Right lobe of liver (tissue), 6 donors: ENCODE measurements around the gene RND2. TPM values are rescaled to one million over a fixed set of nuclear protein-coding genes. Genes with fewer than 3 reads are reported as not detected.

Source experiments
- ATAC-seq, 4 donors: fragments of 200-7000 bp; cut with Tn5 transposase; one replicate each; pipeline ENCODE4 v1.9.1; 2020; ENCODE audit warnings: mild to moderate bottlenecking in 4 of 4, moderate library complexity in 4 of 4
- DNase-seq, 3 donors: peaks; one replicate each; pipeline ENCODE4 v3.0.0-alpha.2; 2020
- H3K27ac ChIP-seq, 3 donors: fragments of 200-600 bp; one replicate each; pipeline ENCODE4 v1.8.0; 2022
- H3K27me3 ChIP-seq, 2 donors: fragments of 200-600 bp; one replicate each; pipeline ENCODE4 v1.8.0; 2022
- H3K36me3 ChIP-seq, 4 donors: fragments of 200-600 bp; sonication (generic) in 1 of 4; one replicate each; pipeline versions ENCODE4 v1.5.1 to v1.8.0; 2017 to 2022; ENCODE audit warnings: control low read depth in 1 of 4
- H3K4me1 ChIP-seq, 4 donors: fragments of 200-600 bp; sonication (generic) in 1 of 4; one replicate each; pipeline versions ENCODE4 v1.5.1 to v1.8.0; 2017 to 2022; ENCODE audit warnings: control low read depth in 1 of 4
- H3K4me3 ChIP-seq, 3 donors: fragments of 200-600 bp; one replicate each; pipeline ENCODE4 v1.8.0; 2022
- H3K9me3 ChIP-seq, 4 donors: fragments of 200-600 bp; sonication (generic) in 1 of 4; one replicate each; pipeline versions ENCODE4 v1.5.1 to v1.8.0; 2017 to 2022; ENCODE audit warnings: control low read depth in 1 of 4
- POLR2A ChIP-seq: fragments of 450-650 bp; IDR thresholded peaks from one replicate; pipeline ENCODE4 v1.6.1; 2017; ENCODE audit warnings: antibody characterized with exemption, mild to moderate bottlenecking
- WGBS: methylation state at CpG from one replicate; pipeline ENCODE4 v1.1.6; 2018; ENCODE audit warnings: low coverage, low lambda C conversion rate; ENCODE audit not compliant: insufficient coverage; ENCODE audit errors: missing lambda C conversion rate; 5-methylcytosine and 5-hydroxymethylcytosine counted together
- intact Hi-C, 2 donors: fragments of 100-400 bp; cut with DNase I; formaldehyde crosslinking; loops; one replicate each; pipeline versions ENCODE4 v1.11.2 to v1.14.1; 2022
- total RNA-seq, 6 experiments: library from RNA; depleted of rRNA in 2 of 6; stranded (reverse); fragments of >200 nt in 2 of 6; fragmentation: NEBNext Ultra II Directional in 3 of 6; extraction: Animal tissue kit (Norgen Biotek cat#: 25700) in 3 of 6; gene quantifications; one replicate each; pipeline versions ENCODE4 v1.1.0 to v1.2.4, GENCODE V29; 2016 to 2023
- TF ChIP-seq, protein P1 (sequence below), 4 donors: fragments of 200-600 bp in 3 of 4; fragments of 450-650 bp in 1 of 4; IDR thresholded peaks; one replicate each; pipeline versions ENCODE4 v1.5.1 to v1.8.0; 2016 to 2022; ENCODE audit warnings: antibody characterized with exemption in 4 of 4, mild to moderate bottlenecking in 2 of 4
- donor health status: DM: no; HTN: yes; CAD: no.
- donor health status: DM: no; HTN: no; CAD: no.
- donor health status: DM: no; HTN: no; CAD: no.
- donor health status: DM: no; HTN: yes; CAD: no.
- donor health status: DM: no; HTN: yes; CAD: no.

RND2 gene
- total RNA-seq, 6 experiments from 2014 or later: 0.09 to 3.3 (median 0.64) TPM

GRCh38 chr17:43074869-43075268 is 49.8 kb downstream of the RND2 start:
- no peaks in the 10 kb centered on the region for H3K36me3 ChIP-seq
- intact Hi-C loops: no loop called here
- 96% methylated on average over 4 of the region's 4 CpGs for WGBS
- TF ChIP-seq, protein P1, sequence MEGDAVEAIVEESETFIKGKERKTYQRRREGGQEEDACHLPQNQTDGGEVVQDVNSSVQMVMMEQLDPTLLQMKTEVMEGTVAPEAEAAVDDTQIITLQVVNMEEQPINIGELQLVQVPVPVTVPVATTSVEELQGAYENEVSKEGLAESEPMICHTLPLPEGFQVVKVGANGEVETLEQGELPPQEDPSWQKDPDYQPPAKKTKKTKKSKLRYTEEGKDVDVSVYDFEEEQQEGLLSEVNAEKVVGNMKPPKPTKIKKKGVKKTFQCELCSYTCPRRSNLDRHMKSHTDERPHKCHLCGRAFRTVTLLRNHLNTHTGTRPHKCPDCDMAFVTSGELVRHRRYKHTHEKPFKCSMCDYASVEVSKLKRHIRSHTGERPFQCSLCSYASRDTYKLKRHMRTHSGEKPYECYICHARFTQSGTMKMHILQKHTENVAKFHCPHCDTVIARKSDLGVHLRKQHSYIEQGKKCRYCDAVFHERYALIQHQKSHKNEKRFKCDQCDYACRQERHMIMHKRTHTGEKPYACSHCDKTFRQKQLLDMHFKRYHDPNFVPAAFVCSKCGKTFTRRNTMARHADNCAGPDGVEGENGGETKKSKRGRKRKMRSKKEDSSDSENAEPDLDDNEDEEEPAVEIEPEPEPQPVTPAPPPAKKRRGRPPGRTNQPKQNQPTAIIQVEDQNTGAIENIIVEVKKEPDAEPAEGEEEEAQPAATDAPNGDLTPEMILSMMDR (IDR thresholded peaks at IDR 0.05): no peak
- no peak for TF ChIP-seq POLR2A
- DNase-seq (no peak), ATAC-seq (no peak)
- peaks cover 0 to 15% (median 2%) of the 10 kb centered on the region in 4 donors for H3K4me1 ChIP-seq
- no peaks in the 10 kb centered on the region for H3K9me3 ChIP-seq
- no peaks in the 10 kb centered on the region for H3K27me3 ChIP-seq
- no peak overlapping the region for H3K4me3 ChIP-seq
- no peak overlapping the region for H3K27ac ChIP-seq

- WGBS: 75% methylated on average over 1 of the region's 1 CpG
- no peak for DNase-seq
- H3K27me3 ChIP-seq: no peaks in the 10 kb centered on the region
- no peak for ATAC-seq
- no peaks in the 10 kb centered on the region for H3K36me3 ChIP-seq
- H3K4me3 ChIP-seq: no peak overlapping the region
- H3K9me3 ChIP-seq: no peaks in the 10 kb centered on the region
- peaks cover 0 to 17% (median 0%) of the 10 kb centered on the region in 4 donors for H3K4me1 ChIP-seq
- TF ChIP-seq POLR2A: no peak
- TF ChIP-seq, protein P1 (IDR thresholded peaks at IDR 0.05): no peak
- H3K27ac ChIP-seq: no peak overlapping the region
- intact Hi-C loops: no loop called here
Observed at GRCh38 chr17:43079641-43080302, 54.7 kb downstream of the RND2 start.

Other genes with a start within 250 kb of the RND2 start
- gene WNK4, start 244.6 kb upstream of the RND2 start, total RNA-seq: 1 to 10 TPM in 1 of 6 experiments, under 1 TPM in 2, not detected in 3; 0.12 to 1.1 (median 0.22) TPM
- 100 to 1,000 TPM in 1 of 6 experiments, 10 to 100 TPM in 5; 50.4 to 118 (median 68.3) TPM for gene COA3, start 226.5 kb upstream of the RND2 start, total RNA-seq
- under 1 TPM in 1 of 6 experiments, not detected in 5; 0.15 TPM for gene CNTD1, start 226.4 kb upstream of the RND2 start, total RNA-seq
- 10 to 100 TPM; 29.6 to 48.8 (median 37.4) TPM for gene BECN1, start 200.9 kb upstream of the RND2 start, total RNA-seq
- 10 to 100 TPM; 33.6 to 72.1 (median 42.8) TPM for gene PSME3, start 191.8 kb upstream of the RND2 start, total RNA-seq
- gene AOC2, start 180.7 kb upstream of the RND2 start, total RNA-seq: 1 to 10 TPM in 4 of 6 experiments, under 1 TPM in 2; 0.62 to 2.0 (median 1.4) TPM
- gene AOC3, start 174.0 kb upstream of the RND2 start, total RNA-seq: 10 to 100 TPM in 2 of 6 experiments, 1 to 10 TPM in 4; 3.9 to 14.9 (median 7.1) TPM
- 100 to 1,000 TPM in 5 of 6 experiments, 10 to 100 TPM in 1; 64.5 to 505 (median 185) TPM for gene G6PC1, start 124.4 kb upstream of the RND2 start, total RNA-seq
- 10 to 100 TPM; 12.3 to 22.1 (median 17.9) TPM for gene AARSD1, start 60.8 kb upstream of the RND2 start, total RNA-seq
- not detected for gene PTGES3L, start 45.2 kb upstream of the RND2 start, total RNA-seq
- 1 to 10 TPM; 3.6 to 5.1 (median 4.6) TPM for gene RUNDC1, start 44.7 kb upstream of the RND2 start, total RNA-seq
- gene RPL27, start 26.8 kb upstream of the RND2 start, total RNA-seq: 100 to 1,000 TPM; 229 to 528 (median 316) TPM
- 10 to 100 TPM; 14.1 to 23.3 (median 18.1) TPM for gene IFI35, start 18.4 kb upstream of the RND2 start, total RNA-seq
- gene VAT1, start 2.8 kb upstream of the RND2 start, total RNA-seq: 10 to 100 TPM; 38.2 to 51.6 (median 43.3) TPM
- 1 to 10 TPM; 3.1 to 6.7 (median 3.9) TPM for gene BRCA1, start 100.1 kb downstream of the RND2 start, total RNA-seq
- gene NBR1, start 146.0 kb downstream of the RND2 start, total RNA-seq: 10 to 100 TPM; 34.7 to 71.0 (median 49.2) TPM
- gene TMEM106A, start 186.6 kb downstream of the RND2 start, total RNA-seq: 1 to 10 TPM; 3.1 to 8.4 (median 4.5) TPM
- not detected for gene CCDC200, start 203.4 kb downstream of the RND2 start, total RNA-seq
- gene RNU2-1, start 208.7 kb downstream of the RND2 start, total RNA-seq: 1,000 to 10,000 TPM in 3 of 6 experiments, 100 to 1,000 TPM in 1, not detected in 2; 626 to 4,576 (median 3,287) TPM